K562 (cell line): ENCODE measurements around the gene CYB5B. TPM values are rescaled to one million over a fixed set of nuclear protein-coding genes. Genes with fewer than 3 reads are reported as not detected.

Experiments
- ATAC-seq: fragments of 200-7000 bp; cut with Tn5 transposase; 3 replicates; pipeline ENCODE4 v1.9.1; 2020; ENCODE audit warnings: moderate library complexity
- BruUV-seq: library from RNA; stranded (reverse); fragments of 400-500 nt; replicated peaks from 2 replicates; lab custom pipeline; 2021; lab: Mats Ljungman, UMichigan
- CTCF ChIA-PET: fragments of 300-600 bp; formaldehyde crosslinking; extraction: SDS; loops from one replicate; lab custom pipeline; 2021; ENCODE audit warnings: low intra/inter-chr PET ratio; lab: Yijun Ruan, JAX
- POLR2A ChIA-PET: fragments of 300-600, 350-650 bp; sonication (Branson Sonifier 250); formaldehyde crosslinking; extraction: SDS; loops from one replicate; lab custom pipeline; 2021; ENCODE audit warnings: antibody characterized with exemption, inconsistent platforms; lab: Yijun Ruan, JAX
- DNase-seq, 4 experiments: peaks; one replicate each; pipeline versions ENCODE4 v3.0.0 to v3.0.0-alpha.2; 2011 to 2018; ENCODE audit warnings: low spot score in 3 of 4, mixed read lengths in 3 of 4; ENCODE audit errors: extremely low read depth in 1 of 4
- FAIRE-seq: peaks from 2 replicates; lab custom pipeline; 2011; peaks lifted over from hg19 to GRCh38; lab: Jason Lieb, UNC
- H2AFZ ChIP-seq: 2 replicates; pipeline ENCODE4 v1.6.0; 2011; ENCODE audit warnings: low read depth, low read length, control low read depth, inconsistent platforms
- H3K27ac ChIP-seq: fragments of 200-600 bp; 3 replicates; pipeline ENCODE4 v1.8.0; 2011; ENCODE audit warnings: low read depth, mild to moderate bottlenecking, control low read depth, inconsistent platforms, low read length, moderate library complexity, mixed read lengths; ENCODE audit errors: extremely low read depth
- H3K27me3 ChIP-seq, 2 experiments: fragments of 300-600 bp in 1 of 2; 2 replicates in 1 of 2; 3 replicates in 1 of 2; pipeline versions ENCODE4 v1.6.0 to v1.8.0; 2011; ENCODE audit warnings: inconsistent platforms in 2 of 2, low read length in 2 of 2, mild to moderate bottlenecking in 1 of 2, mixed read lengths in 1 of 2, moderate library complexity in 1 of 2; ENCODE audit not compliant: control insufficient read depth in 2 of 2, insufficient read depth in 2 of 2
- H3K36me3 ChIP-seq: fragments of 300-600 bp; 3 replicates; pipeline ENCODE4 v1.8.0; 2011; ENCODE audit warnings: mild to moderate bottlenecking, low read length, inconsistent platforms; ENCODE audit not compliant: control insufficient read depth, insufficient read depth
- H3K4me1 ChIP-seq, 2 experiments: fragments of 200-600 bp in 1 of 2; replicated peaks in 1 of 2; 2 replicates in 1 of 2; 3 replicates in 1 of 2; pipeline versions ENCODE4 v1.5.1 to v1.8.0; 2011; ENCODE audit warnings: inconsistent platforms in 2 of 2, low read length in 2 of 2, mild to moderate bottlenecking in 1 of 2, mixed read lengths in 1 of 2, moderate library complexity in 1 of 2; ENCODE audit not compliant: control insufficient read depth in 2 of 2, insufficient read depth in 2 of 2
- H3K4me2 ChIP-seq: 2 replicates; pipeline ENCODE4 v1.6.1; 2011; ENCODE audit warnings: low read length, control low read depth, inconsistent platforms, mixed read lengths; ENCODE audit not compliant: insufficient read depth
- H3K4me3 ChIP-seq: fragments of 200-600 bp; sonication (generic), shearing (Covaris generic); 2 replicates; pipeline ENCODE4 v1.5.1; 2016; ENCODE audit warnings: control low read depth, inconsistent platforms
- H3K79me2 ChIP-seq: fragments of 200-600 bp; 3 replicates; pipeline ENCODE4 v1.8.0; 2011; ENCODE audit warnings: low read length, inconsistent platforms; ENCODE audit not compliant: control insufficient read depth, insufficient read depth
- H3K9ac ChIP-seq, 2 experiments: 2 replicates each; pipeline versions ENCODE4 v1.6.0 to v1.6.1; 2011; ENCODE audit warnings: low read depth in 2 of 2, low read length in 2 of 2, control low read depth in 1 of 2, inconsistent platforms in 1 of 2, mild to moderate bottlenecking in 1 of 2, mixed read lengths in 1 of 2; ENCODE audit not compliant: insufficient read depth in 1 of 2
- H3K9me1 ChIP-seq: one replicate; pipeline ENCODE4 v1.6.0; 2011; ENCODE audit warnings: inconsistent platforms, mild to moderate bottlenecking, low read length, moderate library complexity; ENCODE audit not compliant: control insufficient read depth, insufficient read depth
- H3K9me3 ChIP-seq: replicated peaks from 2 replicates; pipeline ENCODE4 v1.5.1; 2011; ENCODE audit warnings: low read depth, low read length, inconsistent platforms; ENCODE audit not compliant: control insufficient read depth, insufficient read depth
- H4K20me1 ChIP-seq: replicated peaks from 2 replicates; pipeline ENCODE4 v1.6.1; 2011; ENCODE audit warnings: low read length, inconsistent platforms, mixed read lengths; ENCODE audit not compliant: control insufficient read depth, insufficient read depth
- FOXJ2 ChIP-seq: fragments of 200-800 bp; sonication (Bioruptor generic); IDR thresholded peaks from 2 replicates; pipeline ENCODE4 v1.6.1; 2016; ENCODE audit warnings: missing genetic modification characterization, missing compliant biosample characterization
- KLF13 ChIP-seq: fragments of 450-650 bp; IDR thresholded peaks from 2 replicates; pipeline ENCODE4 v1.6.1; 2016; ENCODE audit warnings: missing genetic modification characterization, low read depth, mild to moderate bottlenecking, missing compliant biosample characterization, moderate library complexity, borderline replicate concordance
- MEF2D ChIP-seq: conservative IDR thresholded peaks from 2 replicates; pipeline ENCODE4 v1.6.1; 2016; ENCODE audit warnings: low read depth, missing genetic modification characterization, missing compliant biosample characterization
- NONO ChIP-seq, 2 experiments: fragments of 200-400 bp in 1 of 2; fragments of 450-650 bp in 1 of 2; formaldehyde crosslinking in 1 of 2; IDR thresholded peaks; 2 replicates each; pipeline ENCODE4 v1.6.1; 2017; ENCODE audit warnings: low read depth in 2 of 2, mild to moderate bottlenecking in 2 of 2, moderate library complexity in 2 of 2, low read length in 1 of 2
- NUFIP1 ChIP-seq: fragments of 450-650 bp; IDR thresholded peaks from 2 replicates; pipeline ENCODE4 v1.6.1; 2018; ENCODE audit not compliant: partially characterized antibody
- PURB ChIP-seq: sonication (generic); formaldehyde crosslinking; IDR thresholded peaks from 2 replicates; pipeline ENCODE4 v1.9.0; 2021; ENCODE audit warnings: low read depth, mild to moderate bottlenecking, missing genetic modification reagents
- STAG1 ChIP-seq: sonication (generic); formaldehyde crosslinking; IDR thresholded peaks from 2 replicates; pipeline ENCODE4 v1.5.0; 2020; ENCODE audit warnings: missing genetic modification reagents, borderline replicate concordance
- ZNF347 ChIP-seq: fragments of 450-650 bp; formaldehyde crosslinking; IDR thresholded peaks from 2 replicates; pipeline ENCODE4 v1.4.0; 2020; ENCODE audit warnings: low read depth, mild to moderate bottlenecking, moderate library complexity
- WGBS: fragments of 100-300 bp; shearing (Covaris generic); methylation state at CpG from one replicate; pipeline ENCODE4 v1.1.6; 2016; ENCODE audit warnings: low coverage, mixed read lengths; ENCODE audit not compliant: insufficient coverage; ENCODE audit errors: missing lambda C conversion rate; 5-methylcytosine and 5-hydroxymethylcytosine counted together
- in situ Hi-C: fragments of 300-500 bp; cut with MboI; formaldehyde crosslinking; loops from 4 replicates; pipeline ENCODE4 v1.15.0; 2018; ENCODE audit warnings: inconsistent platforms, mixed read lengths
- intact Hi-C: fragments of 100-400 bp; cut with micrococcal nuclease; formaldehyde crosslinking; loops from 2 replicates; pipeline ENCODE4 v1.14.2; 2022
- polyA plus RNA-seq, 8 experiments: library from polyadenylated mRNA; depleted of rRNA in 4 of 8; stranded (reverse) in 5 of 8; unstranded in 3 of 8; fragments of >200 nt; fragmentation: Nextera tagmentation in 2 of 8; fragmentation: Illumina TruSeq in 1 of 8; extraction: Ambion mirVana in 2 of 8; extraction: Trizol in 1 of 8; gene quantifications; 2 replicates each; pipeline versions ENCODE4 v1.2.1 to v1.2.3, GENCODE V29; 2011 to 2014; ENCODE audit warnings: inconsistent platforms in 1 of 8, missing spikeins in 1 of 8
- total RNA-seq, 7 experiments: library from RNA; depleted of rRNA in 6 of 7; stranded (reverse); fragments of >200 nt in 6 of 7; fragmentation: Illumina TruSeq in 2 of 7; extraction: Trizol in 2 of 7; gene quantifications; 2 replicates each; pipeline versions ENCODE4 v1.2.1 to v1.2.3, GENCODE V29; 2011 to 2021; ENCODE audit warnings: low replicate concordance in 1 of 7
- TF ChIP-seq, protein P1 (sequence below): sonication (generic); formaldehyde crosslinking; IDR thresholded peaks from 2 replicates; pipeline ENCODE4 v1.8.1; 2023; ENCODE audit warnings: mild to moderate bottlenecking, missing genetic modification reagents
- TF ChIP-seq, protein P2 (sequence below): sonication (generic); formaldehyde crosslinking; IDR thresholded peaks from 2 replicates; pipeline ENCODE4 v1.8.1; 2023; ENCODE audit warnings: mild to moderate bottlenecking, missing genetic modification reagents
- TF ChIP-seq, protein P3 (sequence below): fragments of 450-650 bp; formaldehyde crosslinking; conservative IDR thresholded peaks from 2 replicates; pipeline ENCODE4 v1.4.0; 2022; ENCODE audit warnings: mild to moderate bottlenecking, missing genetic modification characterization
- TF ChIP-seq, protein P4 (sequence below): sonication (generic); formaldehyde crosslinking; IDR thresholded peaks from 2 replicates; pipeline ENCODE4 v1.8.0; 2022; ENCODE audit warnings: missing genetic modification reagents, mild to moderate bottlenecking, borderline replicate concordance
- TF ChIP-seq, protein P5 (sequence below): fragments of 250-450 bp; sonication (Bioruptor Pico); IDR thresholded peaks from 2 replicates; pipeline ENCODE4 v1.4.0; 2020

The CYB5B gene
- total and polyA plus RNA-seq, 9 of the 15 experiments (the other 6 are each of a cell fraction or from before 2014, with no cell fraction given), result 29.9 to 274 (median 136) TPM

DNA sequence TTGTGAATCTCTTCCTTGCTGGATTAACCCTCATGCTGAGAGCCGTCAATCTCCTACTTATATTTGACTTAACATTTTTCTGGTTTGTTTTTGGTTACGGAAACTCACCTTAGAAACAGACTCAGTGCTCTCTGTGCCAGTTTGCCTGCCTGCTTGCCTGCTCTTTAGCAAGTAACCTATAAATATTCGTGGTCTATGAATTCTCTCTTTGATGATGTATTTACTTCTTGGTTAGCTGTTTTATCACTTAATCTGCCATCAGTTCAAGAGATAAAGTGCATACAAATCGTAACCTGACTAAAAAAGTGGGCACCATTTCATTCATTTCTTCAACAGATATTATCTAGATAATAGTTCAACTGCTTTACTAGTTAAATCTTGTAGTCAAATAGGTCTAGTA is 26.7 kb downstream of the CYB5B start (continued):
- TF ChIP-seq, protein P1, sequence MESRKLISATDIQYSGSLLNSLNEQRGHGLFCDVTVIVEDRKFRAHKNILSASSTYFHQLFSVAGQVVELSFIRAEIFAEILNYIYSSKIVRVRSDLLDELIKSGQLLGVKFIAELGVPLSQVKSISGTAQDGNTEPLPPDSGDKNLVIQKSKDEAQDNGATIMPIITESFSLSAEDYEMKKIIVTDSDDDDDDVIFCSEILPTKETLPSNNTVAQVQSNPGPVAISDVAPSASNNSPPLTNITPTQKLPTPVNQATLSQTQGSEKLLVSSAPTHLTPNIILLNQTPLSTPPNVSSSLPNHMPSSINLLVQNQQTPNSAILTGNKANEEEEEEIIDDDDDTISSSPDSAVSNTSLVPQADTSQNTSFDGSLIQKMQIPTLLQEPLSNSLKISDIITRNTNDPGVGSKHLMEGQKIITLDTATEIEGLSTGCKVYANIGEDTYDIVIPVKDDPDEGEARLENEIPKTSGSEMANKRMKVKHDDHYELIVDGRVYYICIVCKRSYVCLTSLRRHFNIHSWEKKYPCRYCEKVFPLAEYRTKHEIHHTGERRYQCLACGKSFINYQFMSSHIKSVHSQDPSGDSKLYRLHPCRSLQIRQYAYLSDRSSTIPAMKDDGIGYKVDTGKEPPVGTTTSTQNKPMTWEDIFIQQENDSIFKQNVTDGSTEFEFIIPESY (CRISPR knock-in tag), result no peak
- TF ChIP-seq KLF13 (tag), result no peak
- TF ChIP-seq, protein P2, sequence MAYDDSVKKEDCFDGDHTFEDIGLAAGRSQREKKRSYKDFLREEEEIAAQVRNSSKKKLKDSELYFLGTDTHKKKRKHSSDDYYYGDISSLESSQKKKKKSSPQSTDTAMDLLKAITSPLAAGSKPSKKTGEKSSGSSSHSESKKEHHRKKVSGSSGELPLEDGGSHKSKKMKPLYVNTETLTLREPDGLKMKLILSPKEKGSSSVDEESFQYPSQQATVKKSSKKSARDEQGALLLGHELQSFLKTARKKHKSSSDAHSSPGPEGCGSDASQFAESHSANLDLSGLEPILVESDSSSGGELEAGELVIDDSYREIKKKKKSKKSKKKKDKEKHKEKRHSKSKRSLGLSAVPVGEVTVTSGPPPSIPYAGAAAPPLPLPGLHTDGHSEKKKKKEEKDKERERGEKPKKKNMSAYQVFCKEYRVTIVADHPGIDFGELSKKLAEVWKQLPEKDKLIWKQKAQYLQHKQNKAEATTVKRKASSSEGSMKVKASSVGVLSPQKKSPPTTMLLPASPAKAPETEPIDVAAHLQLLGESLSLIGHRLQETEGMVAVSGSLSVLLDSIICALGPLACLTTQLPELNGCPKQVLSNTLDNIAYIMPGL (CRISPR knock-in tag), result no peak
- no peak for TF ChIP-seq MEF2D
- no peak for TF ChIP-seq STAG1 (CRISPR knock-in tag)
- TF ChIP-seq NUFIP1, result no peak
- TF ChIP-seq ZNF347 (CRISPR knock-in tag), result no peak

DNA sequence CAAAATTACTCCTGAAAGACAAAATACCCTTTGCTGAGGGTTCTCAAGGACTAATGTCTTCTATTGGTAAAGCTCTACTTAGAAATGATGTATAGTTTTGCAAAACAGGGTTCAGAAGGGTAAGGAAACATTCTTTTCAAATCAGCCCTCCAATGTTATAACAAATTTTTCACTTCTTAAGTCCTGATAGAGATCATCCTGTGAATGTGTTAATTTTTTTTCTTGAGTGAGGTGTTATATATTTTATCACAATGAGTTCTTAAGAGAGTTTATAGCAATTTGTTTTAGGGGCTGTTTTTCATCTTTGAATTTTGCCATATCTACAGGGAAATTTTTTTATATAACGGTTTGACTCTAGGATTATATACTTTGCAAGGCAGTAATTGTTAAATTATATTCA is 29.5 kb downstream of the CYB5B start:
- no peaks in the 10 kb centered on the region for H4K20me1 ChIP-seq
- no peak overlapping the region for H3K4me2 ChIP-seq
- no peak for FAIRE-seq
- BruUV-seq, result no TSS peak
- ChIA-PET POLR2A (interaction anchor here (1.2 to 1.3 kb wide), 2 partner anchors 14 to 17 kb away, joined by 3 to 6 read pairs; no protein-coding TSS in a partner anchor), CTCF (no interaction called here)
- H3K9me1 ChIP-seq, result no peaks in the 10 kb centered on the region
- in situ Hi-C loops (no loop called here), intact Hi-C loops (no loop called here)
- no peak overlapping the region for H2AFZ ChIP-seq
- ATAC-seq, result no peak
- H3K27ac ChIP-seq, result no peak overlapping the region
- H3K9ac ChIP-seq, result no peak overlapping the region
- no peaks in the 10 kb centered on the region for H3K9me3 ChIP-seq
- DNase-seq, result no peak
- H3K36me3 ChIP-seq, result peaks cover 41% of the 10 kb centered on the region; the same call in 2 of the 3 replicates
- no peak overlapping the region for H3K4me3 ChIP-seq
- H3K4me1 ChIP-seq, result no peaks in the 10 kb centered on the region
- no peaks in the 10 kb centered on the region for H3K27me3 ChIP-seq
- no peaks in the 10 kb centered on the region for H3K79me2 ChIP-seq
- 68% methylated on average over 1 of the region's 1 CpG for WGBS
- TF ChIP-seq NONO (IDR thresholded peaks at IDR 0.05; ENCODE audit: low read depth in 2 of 2, low read length in 1 of 2), result no peak
- no peak for TF ChIP-seq PURB (CRISPR knock-in tag)
- TF ChIP-seq, protein P3, sequence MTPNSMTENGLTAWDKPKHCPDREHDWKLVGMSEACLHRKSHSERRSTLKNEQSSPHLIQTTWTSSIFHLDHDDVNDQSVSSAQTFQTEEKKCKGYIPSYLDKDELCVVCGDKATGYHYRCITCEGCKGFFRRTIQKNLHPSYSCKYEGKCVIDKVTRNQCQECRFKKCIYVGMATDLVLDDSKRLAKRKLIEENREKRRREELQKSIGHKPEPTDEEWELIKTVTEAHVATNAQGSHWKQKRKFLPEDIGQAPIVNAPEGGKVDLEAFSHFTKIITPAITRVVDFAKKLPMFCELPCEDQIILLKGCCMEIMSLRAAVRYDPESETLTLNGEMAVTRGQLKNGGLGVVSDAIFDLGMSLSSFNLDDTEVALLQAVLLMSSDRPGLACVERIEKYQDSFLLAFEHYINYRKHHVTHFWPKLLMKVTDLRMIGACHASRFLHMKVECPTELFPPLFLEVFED (CRISPR knock-in tag), result no peak
- TF ChIP-seq, protein P4, sequence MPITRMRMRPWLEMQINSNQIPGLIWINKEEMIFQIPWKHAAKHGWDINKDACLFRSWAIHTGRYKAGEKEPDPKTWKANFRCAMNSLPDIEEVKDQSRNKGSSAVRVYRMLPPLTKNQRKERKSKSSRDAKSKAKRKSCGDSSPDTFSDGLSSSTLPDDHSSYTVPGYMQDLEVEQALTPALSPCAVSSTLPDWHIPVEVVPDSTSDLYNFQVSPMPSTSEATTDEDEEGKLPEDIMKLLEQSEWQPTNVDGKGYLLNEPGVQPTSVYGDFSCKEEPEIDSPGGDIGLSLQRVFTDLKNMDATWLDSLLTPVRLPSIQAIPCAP (CRISPR knock-in tag), result no peak
- TF ChIP-seq, protein P5, sequence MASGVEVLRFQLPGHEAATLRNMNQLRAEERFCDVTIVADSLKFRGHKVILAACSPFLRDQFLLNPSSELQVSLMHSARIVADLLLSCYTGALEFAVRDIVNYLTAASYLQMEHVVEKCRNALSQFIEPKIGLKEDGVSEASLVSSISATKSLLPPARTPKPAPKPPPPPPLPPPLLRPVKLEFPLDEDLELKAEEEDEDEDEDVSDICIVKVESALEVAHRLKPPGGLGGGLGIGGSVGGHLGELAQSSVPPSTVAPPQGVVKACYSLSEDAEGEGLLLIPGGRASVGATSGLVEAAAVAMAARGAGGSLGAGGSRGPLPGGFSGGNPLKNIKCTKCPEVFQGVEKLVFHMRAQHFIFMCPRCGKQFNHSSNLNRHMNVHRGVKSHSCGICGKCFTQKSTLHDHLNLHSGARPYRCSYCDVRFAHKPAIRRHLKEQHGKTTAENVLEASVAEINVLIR (CRISPR knock-in tag), result no peak
- TF ChIP-seq FOXJ2, result no peak
